ENCODE results near the gene PTPN21. TPM values are rescaled to one million over a fixed set of nuclear protein-coding genes. Genes with fewer than 3 reads are reported as not detected.

Gene PTPN21
- total RNA-seq, 1 experiment from 2014 or later = 15.0 TPM

GRCh38 chr14:88470542-88471440 is 84.0 kb downstream of the PTPN21 start:
- POLR2A ChIA-PET = no interaction called here
- no peaks in the 10 kb centered on the region for H3K36me3 ChIP-seq (ENCODE audit: control insufficient read depth, insufficient read depth, low read length)
- intact Hi-C loops (cut with micrococcal nuclease; ENCODE audit: unreplicated experiment) = no loop called here
- no TSS peak for BruUV-seq (replicated peaks)
- DNase-seq (ENCODE audit: low read depth, low spot score) (no peak), ATAC-seq (no peak)
- in situ Hi-C loops (cut with HindIII; ENCODE audit: low pct_unique_long_range_greater_than_20kb, low sequenced_read_pairs) = no loop called here
- H3K27ac ChIP-seq (ENCODE audit: low read length) = no peak overlapping the region
- H3K27me3 ChIP-seq (ENCODE audit: control insufficient read depth, insufficient read depth, low read length) = no peaks in the 10 kb centered on the region
- CTCF ChIA-PET = no interaction called here
- no peak overlapping the region for H3K4me3 ChIP-seq (ENCODE audit: low read depth in 2 of 2, low read length in 2 of 2)
- H3K4me1 ChIP-seq (ENCODE audit: control insufficient read depth, insufficient read depth, low read length) = no peaks in the 10 kb centered on the region
- H3K9me3 ChIP-seq (ENCODE audit: control insufficient read depth, insufficient read depth, low read depth, low read length) = no peaks in the 10 kb centered on the region
- TF ChIP-seq REST (IDR thresholded peaks at IDR 0.05; ENCODE audit: insufficient read depth in 1 of 2, low read depth in 2 of 2, low read length in 1 of 2) (no peak), CTCF (IDR thresholded peaks at IDR 0.05) (no peak), TCF7L2 (IDR thresholded peaks at IDR 0.05; ENCODE audit: low read depth, low read length) (no peak), POLR2AphosphoS5 (IDR thresholded peaks at IDR 0.05; ENCODE audit: low read depth, low read length) (no peak), SIN3A (IDR thresholded peaks at IDR 0.05; ENCODE audit: borderline replicate concordance, insufficient read depth, low read depth, low read length) (no peak)

GRCh38 chr14:88468406-88468805 is 86.4 kb downstream of the PTPN21 start:
- ChIA-PET POLR2A (no interaction called here), CTCF (interaction anchor here (0.5 kb wide), 1 partner anchor 186 kb away, joined by 3 read pairs; no protein-coding TSS in a partner anchor)
- no peaks in the 10 kb centered on the region for H3K9me3 ChIP-seq (ENCODE audit: control insufficient read depth, insufficient read depth, low read depth, low read length)
- no peaks in the 10 kb centered on the region for H3K36me3 ChIP-seq (ENCODE audit: control insufficient read depth, insufficient read depth, low read length)
- no peaks in the 10 kb centered on the region for H3K4me1 ChIP-seq (ENCODE audit: control insufficient read depth, insufficient read depth, low read length)
- intact Hi-C loops (cut with micrococcal nuclease; ENCODE audit: unreplicated experiment) (no loop called here), in situ Hi-C loops (cut with HindIII; ENCODE audit: low pct_unique_long_range_greater_than_20kb, low sequenced_read_pairs) (no loop called here)
- TF ChIP-seq TCF7L2 (IDR thresholded peaks at IDR 0.05; ENCODE audit: low read depth, low read length) = no peak
- TF ChIP-seq REST (IDR thresholded peaks at IDR 0.05; ENCODE audit: insufficient read depth in 1 of 2, low read depth in 2 of 2, low read length in 1 of 2) = no peak
- DNase-seq (ENCODE audit: low read depth, low spot score) (no peak), ATAC-seq (0 out of 2 replicates have a peak, but pooled peaks have one; percentile 42)
- no peaks in the 10 kb centered on the region for H3K27me3 ChIP-seq (ENCODE audit: control insufficient read depth, insufficient read depth, low read length)
- BruUV-seq (replicated peaks) = no TSS peak
- H3K4me3 ChIP-seq (ENCODE audit: low read depth in 2 of 2, low read length in 2 of 2) = no peak overlapping the region
- H3K27ac ChIP-seq (ENCODE audit: low read length) = no peak overlapping the region
